NCI-H774 (cell line): ENCODE measurements around the gene GRK6.

ENCODE experiments used
- DNase-seq: peaks from one replicate; lab custom pipeline; 2025; lab: John Stamatoyannopoulos, UW

GRK6 gene

GRCh38 chr5:177487144-177487543 is 60.7 kb downstream of the GRK6 start:
- no peak for DNase-seq

DNA sequence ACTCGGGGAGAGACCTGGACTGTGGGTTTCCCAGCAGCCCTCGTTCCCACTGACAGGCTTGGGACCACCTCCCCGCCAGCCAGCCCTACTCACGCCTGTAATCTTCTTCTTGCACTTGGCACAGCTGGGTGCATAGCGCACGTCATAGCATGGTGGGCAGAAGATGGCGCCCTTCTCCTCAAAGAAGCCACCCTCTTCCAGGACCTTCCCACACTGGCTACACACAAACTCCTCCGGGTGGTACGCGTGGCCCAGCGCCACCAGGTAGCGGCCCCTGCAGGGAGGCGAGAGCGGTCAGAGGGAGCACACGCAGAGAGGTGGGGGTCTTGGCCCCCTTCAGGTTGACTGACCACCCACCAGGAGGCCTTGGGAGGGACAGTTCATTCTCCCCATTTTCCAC is 61.5 kb downstream of the GRK6 start:
- no peak for DNase-seq

GRCh38 chr5:177489119-177489716 is 62.7 kb downstream of the GRK6 start:
- DNase-seq, result no peak

DNA sequence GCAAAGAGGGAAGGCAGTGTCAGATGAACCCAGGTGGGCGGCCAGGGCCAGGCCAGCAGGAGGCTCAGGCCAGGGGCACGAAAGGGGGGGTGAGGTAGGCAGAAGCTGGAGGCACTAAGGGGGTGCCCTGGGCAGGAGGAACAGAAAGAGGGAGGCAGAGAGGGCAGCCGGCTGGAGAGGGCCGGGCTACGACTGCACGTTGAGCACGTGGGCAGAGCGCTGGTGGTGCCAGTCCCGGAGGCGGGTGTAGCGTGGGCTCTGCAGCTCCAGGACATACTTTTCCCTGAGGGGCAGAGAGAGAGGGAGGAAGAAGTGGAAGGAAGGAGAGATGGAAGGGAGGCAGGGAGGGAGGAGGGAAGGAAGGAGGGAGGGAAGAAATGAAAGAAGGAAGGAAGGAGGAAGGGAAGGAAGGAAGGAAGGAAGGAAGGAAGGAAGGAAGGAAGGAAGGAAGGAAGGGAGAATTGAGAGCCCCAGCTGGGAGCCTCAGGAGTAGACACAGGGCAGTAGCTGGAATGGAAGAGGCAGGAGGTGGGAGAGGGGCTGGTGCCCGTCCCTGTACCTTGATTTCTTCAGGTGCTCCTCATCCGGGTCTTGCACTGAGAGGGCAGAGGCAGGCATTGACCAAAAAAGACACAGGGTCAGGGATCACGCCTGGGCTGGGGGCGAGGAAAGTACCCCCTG is 64.0 kb downstream of the GRK6 start:
- no peak for DNase-seq

DNA sequence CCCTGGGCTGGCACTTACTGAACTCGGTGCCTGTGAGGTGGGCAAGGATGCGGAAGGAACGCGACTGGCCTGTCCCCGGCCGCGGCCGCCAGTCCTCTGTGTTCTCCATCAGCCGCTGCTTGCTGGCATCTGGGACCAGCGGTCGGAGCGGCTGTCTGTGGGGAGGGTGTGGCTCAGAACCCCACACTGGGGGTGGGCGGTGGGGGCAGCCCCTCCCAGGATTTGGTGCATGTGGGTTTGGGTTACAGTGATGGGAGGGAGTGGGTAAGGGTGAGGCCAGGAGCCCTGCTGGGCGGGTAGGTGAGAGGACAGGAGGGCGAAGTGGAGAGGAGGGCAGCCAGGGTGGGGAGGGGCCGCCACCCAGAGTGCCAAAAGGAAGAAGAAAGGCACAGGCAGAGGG is 64.5 kb downstream of the GRK6 start:
- no peak for DNase-seq

DNA sequence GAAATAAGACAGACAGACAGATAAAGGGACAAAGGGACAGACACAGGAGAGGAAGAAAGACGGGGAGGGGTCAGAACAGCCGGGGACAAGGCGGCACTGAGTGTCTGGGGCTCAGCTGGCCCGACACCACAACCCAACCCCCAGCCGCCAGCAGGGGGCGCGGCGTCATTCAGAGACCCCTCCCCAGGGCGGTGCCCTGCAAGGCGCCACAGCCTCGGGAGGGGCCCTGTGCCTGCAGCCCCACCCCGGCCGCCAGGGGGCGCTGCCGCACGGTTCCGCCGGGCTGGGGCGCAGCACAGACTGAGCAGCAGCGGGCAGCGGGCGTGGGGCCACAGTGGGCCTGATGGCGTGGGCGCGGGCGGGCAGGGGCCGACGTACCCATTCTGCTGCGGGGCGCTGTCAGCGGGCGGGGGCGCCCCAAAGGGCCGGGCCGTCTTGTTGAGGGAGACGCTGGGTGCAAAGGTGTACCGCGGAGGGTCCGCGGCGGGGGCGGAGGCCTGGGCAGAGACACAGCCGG is 65.0 kb downstream of the GRK6 start:
- DNase-seq, result no peak

- DNase-seq, result no peak
These were observed 65.7 kb downstream of the GRK6 start for GRCh38 chr5:177491983-177492746.
